ENCODE results near the gene ARHGAP26. TPM values are rescaled to one million over a fixed set of nuclear protein-coding genes. Genes with fewer than 3 reads are reported as not detected.

Gene ARHGAP26
- total and polyA plus RNA-seq, 12 donors: 7.5 to 45.8 (median 37.2) TPM

GRCh38 chr5:143229896-143230675 is 459.9 kb downstream of the ARHGAP26 start:
- Histone ChIP-seq H3K4me3 (no peak overlapping the region), H3K9me3 (no peaks in the 10 kb centered on the region), H3K27me3 (no peaks in the 10 kb centered on the region), H3K27ac (peak overlapping the region in 1 of 10 donors; percentile 60), H3K4me1 (peaks cover 0 to 32% (median 16%) of the 10 kb centered on the region in 9 donors), H3K36me3 (peaks cover 0 to 4% (median 0%) of the 10 kb centered on the region in 9 donors)
- ATAC-seq (peak in 7 of 8 donors; percentile 62 to 88 (median 78)), DNase-seq (no peak)
- intact Hi-C loops (cut with DNase I): loop anchor here in 1 of 10 donors (5.0 kb wide), 1 partner anchor 82 kb away; no protein-coding TSS in a partner anchor
- 65% methylated on average over 10 of the region's 10 CpGs for WGBS, 2 donors
- TF ChIP-seq CTCF (IDR thresholded peaks at IDR 0.05): no peak

GRCh38 chr5:143230676-143230996 is 460.5 kb downstream of the ARHGAP26 start:
- no peaks in the 10 kb centered on the region for H3K27me3 ChIP-seq
- 88% methylated on average over 6 of the region's 6 CpGs for WGBS, 2 donors
- no peaks in the 10 kb centered on the region for H3K36me3 ChIP-seq
- no peaks in the 10 kb centered on the region for H3K9me3 ChIP-seq
- intact Hi-C loops (cut with DNase I): no loop called here
- peaks cover 0 to 32% (median 16%) of the 10 kb centered on the region in 9 donors for H3K4me1 ChIP-seq
- no peak overlapping the region for H3K4me3 ChIP-seq
- ATAC-seq (no peak), DNase-seq (no peak)
- no peak overlapping the region for H3K27ac ChIP-seq
- no peak for TF ChIP-seq CTCF (IDR thresholded peaks at IDR 0.05)

- 63 to 67% methylated on average over 3 of the region's 3 CpGs for WGBS, 2 donors
Observed at GRCh38 chr5:143231416-143231815, 461.2 kb downstream of the ARHGAP26 start.

More at GRCh38 chr5:143231416-143231815, 461.2 kb downstream of the ARHGAP26 start:
- H3K27ac ChIP-seq: no peak overlapping the region
- DNase-seq: no peak
- no peak for ATAC-seq
- intact Hi-C loops (cut with DNase I): no loop called here
- TF ChIP-seq CTCF (IDR thresholded peaks at IDR 0.05): no peak
- H3K4me1 ChIP-seq: peaks cover 0 to 32% (median 16%) of the 10 kb centered on the region in 9 donors
- no peaks in the 10 kb centered on the region for H3K9me3 ChIP-seq
- H3K36me3 ChIP-seq: no peaks in the 10 kb centered on the region
- H3K27me3 ChIP-seq: no peaks in the 10 kb centered on the region
- H3K4me3 ChIP-seq: no peak overlapping the region

Data from heart right ventricle (tissue), 16 donors.